AG09309 (cell line): ENCODE data around the gene RNF4.
"Not testable (repeated sequence)": the region's sequence is repeated elsewhere in the genome, so short reads cannot be mapped to it uniquely, and the experiment has no call there.

Experiments
- DNase-seq: peaks from one replicate; pipeline ENCODE4 v3.0.0-alpha.2; 2010; ENCODE audit warnings: low read depth
- H3K4me3 ChIP-seq: 2 replicates; pipeline ENCODE4 v1.5.1; 2011; ENCODE audit warnings: mild to moderate bottlenecking, low read depth, low read length, moderate library complexity; ENCODE audit not compliant: control insufficient read depth
- TF ChIP-seq, protein P1 (sequence below): IDR thresholded peaks from 2 replicates; pipeline ENCODE4 v1.5.1; 2011; ENCODE audit warnings: mild to moderate bottlenecking, low read depth, low read length, inconsistent platforms; ENCODE audit not compliant: insufficient read depth, control insufficient read depth; ENCODE audit errors: missing control alignments

The RNF4 gene

DNA sequence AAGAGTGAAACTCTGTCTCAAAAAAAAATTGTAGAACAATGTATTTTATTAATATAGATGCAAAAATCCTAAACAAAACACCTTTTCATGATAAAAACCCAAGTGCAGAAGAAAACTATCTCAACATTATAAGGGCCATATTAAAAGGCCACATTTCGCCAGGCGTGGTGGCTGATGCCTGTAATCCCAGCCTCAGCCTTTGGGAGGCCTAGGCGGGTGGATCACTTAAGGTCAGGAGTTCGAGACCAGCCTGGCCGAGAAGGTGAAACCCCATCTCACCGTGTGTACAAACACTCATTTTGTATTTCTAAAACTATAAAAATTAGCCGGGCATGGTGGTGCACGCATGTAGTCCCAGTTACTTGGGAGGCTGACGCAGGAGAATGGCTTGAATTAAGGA is 57.7 kb downstream of the RNF4 start:
- DNase-seq: no peak
- H3K4me3 ChIP-seq: no peak overlapping the region
- TF ChIP-seq, protein P1, sequence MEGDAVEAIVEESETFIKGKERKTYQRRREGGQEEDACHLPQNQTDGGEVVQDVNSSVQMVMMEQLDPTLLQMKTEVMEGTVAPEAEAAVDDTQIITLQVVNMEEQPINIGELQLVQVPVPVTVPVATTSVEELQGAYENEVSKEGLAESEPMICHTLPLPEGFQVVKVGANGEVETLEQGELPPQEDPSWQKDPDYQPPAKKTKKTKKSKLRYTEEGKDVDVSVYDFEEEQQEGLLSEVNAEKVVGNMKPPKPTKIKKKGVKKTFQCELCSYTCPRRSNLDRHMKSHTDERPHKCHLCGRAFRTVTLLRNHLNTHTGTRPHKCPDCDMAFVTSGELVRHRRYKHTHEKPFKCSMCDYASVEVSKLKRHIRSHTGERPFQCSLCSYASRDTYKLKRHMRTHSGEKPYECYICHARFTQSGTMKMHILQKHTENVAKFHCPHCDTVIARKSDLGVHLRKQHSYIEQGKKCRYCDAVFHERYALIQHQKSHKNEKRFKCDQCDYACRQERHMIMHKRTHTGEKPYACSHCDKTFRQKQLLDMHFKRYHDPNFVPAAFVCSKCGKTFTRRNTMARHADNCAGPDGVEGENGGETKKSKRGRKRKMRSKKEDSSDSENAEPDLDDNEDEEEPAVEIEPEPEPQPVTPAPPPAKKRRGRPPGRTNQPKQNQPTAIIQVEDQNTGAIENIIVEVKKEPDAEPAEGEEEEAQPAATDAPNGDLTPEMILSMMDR: no peak

- DNase-seq: no peak
- H3K4me3 ChIP-seq: peak overlapping the region; percentile 83
- TF ChIP-seq, protein P1: no peak
Measured at GRCh38 chr4:2534904-2535375, 66.0 kb downstream of the RNF4 start.

DNA sequence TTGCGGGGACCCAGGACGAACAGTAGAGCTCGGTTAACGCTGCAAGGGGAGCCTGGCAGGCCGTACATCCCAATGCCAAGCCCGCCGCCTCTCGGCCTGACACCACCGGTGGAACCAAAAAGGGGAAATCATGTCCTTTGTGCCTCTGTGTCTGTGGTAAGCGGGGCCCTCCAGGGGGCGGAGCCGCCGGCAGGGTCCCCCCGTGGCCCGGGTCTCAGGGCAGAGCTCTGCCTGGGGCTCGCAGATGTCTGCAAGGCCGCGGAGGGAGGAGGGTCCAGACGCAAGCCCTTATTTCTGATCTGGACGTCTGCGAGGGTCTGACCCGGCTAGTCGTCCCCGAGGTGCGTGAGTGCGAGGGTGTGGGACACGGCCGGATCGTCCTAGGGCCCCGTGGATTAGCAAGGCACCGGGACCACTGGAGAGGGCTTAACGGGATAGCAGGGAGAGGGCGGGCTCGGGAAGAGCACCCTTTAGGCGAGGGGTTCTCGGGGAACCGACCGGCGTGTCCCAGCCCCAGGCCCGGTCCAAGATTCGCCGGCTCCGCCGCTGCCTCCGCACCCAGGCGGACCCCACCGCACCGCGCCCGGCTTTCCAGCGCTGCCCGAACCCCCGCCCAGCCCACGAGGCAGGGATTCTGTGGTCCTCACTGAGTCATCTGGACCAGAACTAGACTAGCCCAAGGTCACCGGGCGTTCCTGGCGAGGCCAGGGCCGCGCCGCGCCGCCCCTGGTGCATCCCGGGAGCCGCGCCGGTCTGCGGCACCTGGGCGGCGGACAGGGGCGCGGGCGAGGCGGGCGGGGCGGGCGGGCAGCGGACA is 66.7 kb downstream of the RNF4 start:
- DNase-seq: no peak
- TF ChIP-seq, protein P1: peak; percentile 17
- peak overlapping the region; percentile 83 for H3K4me3 ChIP-seq

DNA sequence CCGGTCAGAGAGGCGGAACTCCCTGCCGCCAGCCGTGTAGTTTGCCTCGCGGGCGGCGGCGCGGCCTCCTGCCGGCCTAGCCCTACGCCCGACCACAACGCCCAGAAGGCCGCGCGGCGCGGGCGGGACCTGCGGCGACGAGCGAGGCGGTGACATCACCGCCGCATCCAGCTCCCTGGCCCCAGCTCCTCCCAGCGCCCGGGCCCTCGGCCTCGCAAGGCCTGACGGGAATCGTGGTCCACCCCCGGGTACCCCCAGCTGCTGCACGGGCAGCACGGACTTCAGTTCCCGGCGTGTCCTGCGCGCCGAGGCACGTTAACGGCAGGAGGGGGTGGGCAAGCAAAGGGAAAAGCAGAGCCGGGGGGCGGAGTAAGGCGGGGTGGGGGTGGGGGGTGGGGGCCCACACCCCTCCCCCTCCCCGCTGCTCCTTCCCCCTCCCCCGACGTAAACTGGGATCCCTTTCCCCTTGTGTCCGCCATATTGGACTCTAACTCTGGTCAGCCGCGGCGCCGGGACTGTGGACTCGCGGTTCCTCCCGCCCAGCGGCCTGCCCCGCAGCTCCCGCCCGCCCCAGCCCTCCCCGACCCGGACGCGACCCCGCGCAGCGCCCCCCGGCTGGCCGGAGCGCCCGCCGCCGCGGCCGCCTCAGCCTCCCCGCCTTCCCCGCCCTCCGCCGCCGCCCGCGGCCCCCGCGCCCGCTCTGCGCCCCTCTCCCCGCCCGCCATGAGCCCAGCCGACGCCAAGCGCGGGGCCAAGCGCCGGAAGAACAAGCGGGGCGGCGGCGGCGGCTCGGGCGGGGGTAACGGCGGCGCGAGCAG is 67.5 kb downstream of the RNF4 start, which contains the start of gene FAM193A:
TSS of gene FAM193A (plus strand) at position 455 of the 818 bp plus-strand sequence. CDS start at position 724, 269 bp downstream.
- TF ChIP-seq, protein P1: no peak
- peak within 1 kb of the TSS; percentile 83 for H3K4me3 ChIP-seq
- DNase-seq: peak; percentile 98

DNA sequence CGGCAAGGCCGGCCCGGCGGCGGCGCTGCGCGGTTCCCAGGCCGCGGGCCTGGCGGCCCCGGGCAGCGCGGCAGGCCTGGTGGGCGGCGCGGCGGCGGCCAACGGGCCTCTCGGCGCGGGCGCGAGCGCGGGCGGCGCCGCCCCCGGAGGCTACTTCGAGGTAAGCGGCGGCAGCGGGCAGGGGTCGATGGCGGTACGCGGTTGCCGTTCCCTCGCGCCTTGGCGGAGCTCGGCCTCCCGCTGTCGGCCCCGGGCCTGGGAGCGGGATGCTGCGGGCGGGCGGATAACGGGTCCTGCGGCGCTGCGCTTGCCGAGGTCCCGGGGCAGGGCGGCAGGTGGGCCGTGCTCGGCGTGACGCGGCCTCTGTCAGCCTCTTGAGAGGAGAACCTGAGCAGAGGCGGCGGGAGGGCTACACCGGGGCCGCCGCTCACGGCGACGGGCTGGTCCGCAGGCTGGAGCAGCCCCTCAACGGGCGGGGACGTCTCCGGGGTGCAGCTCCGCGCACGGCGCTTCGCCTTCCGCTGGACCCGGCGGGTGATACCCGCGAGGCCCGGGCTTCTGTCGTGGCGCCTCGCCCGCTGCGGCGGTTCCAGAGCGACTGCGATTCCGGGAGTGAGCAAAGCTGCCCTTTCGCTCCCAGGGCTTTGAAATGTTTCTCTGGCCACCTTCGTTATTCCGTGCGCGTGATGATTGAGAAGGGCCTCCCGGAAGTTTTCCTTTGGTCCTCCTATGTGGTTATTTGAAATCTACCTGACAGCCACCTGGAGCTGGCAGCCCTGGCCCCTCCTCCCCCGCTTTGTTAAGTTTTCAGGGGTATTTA is 68.3 kb downstream of the RNF4 start:
- TF ChIP-seq, protein P1: no peak
- peak overlapping the region; percentile 52 for H3K4me3 ChIP-seq
- DNase-seq: no peak

GRCh38 chr4:2543580-2544191 is 74.8 kb downstream of the RNF4 start:
- not testable (repeated sequence) for H3K4me3 ChIP-seq, DNase-seq
